ENCODE measurements around the gene GNA12. TPM values are rescaled to one million over a fixed set of nuclear protein-coding genes. Genes with fewer than 3 reads are reported as not detected.

Gene GNA12
- total RNA-seq, 2 donors from 2014 or later = 26.3 to 38.8 TPM

DNA sequence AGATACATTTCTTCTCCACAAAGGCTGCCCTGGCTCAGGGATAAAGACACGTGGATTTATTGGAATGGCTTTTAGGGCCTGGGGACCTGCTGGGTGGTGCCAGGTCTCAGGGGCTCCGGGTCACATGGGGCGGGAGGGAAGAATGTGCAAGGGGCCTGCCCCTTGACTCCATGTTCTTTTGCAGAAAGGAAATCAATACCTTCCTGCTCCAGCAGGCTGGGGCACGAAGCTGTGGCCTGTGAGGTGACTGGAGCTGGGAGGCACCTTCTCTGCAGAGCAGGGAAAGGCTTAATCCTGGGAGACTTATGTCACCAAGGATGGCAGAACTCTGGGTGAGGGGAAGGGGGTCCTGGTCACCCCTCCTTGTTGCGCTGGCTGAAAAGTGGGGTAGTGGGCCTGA is 42.3 kb upstream of the GNA12 start:
- no peak for DNase-seq (ENCODE audit: low spot score)
- H3K9me3 ChIP-seq = no peaks in the 10 kb centered on the region
- H3K27me3 ChIP-seq = no peaks in the 10 kb centered on the region
- H3K4me1 ChIP-seq = no peaks in the 10 kb centered on the region
- TF ChIP-seq, protein P1, sequence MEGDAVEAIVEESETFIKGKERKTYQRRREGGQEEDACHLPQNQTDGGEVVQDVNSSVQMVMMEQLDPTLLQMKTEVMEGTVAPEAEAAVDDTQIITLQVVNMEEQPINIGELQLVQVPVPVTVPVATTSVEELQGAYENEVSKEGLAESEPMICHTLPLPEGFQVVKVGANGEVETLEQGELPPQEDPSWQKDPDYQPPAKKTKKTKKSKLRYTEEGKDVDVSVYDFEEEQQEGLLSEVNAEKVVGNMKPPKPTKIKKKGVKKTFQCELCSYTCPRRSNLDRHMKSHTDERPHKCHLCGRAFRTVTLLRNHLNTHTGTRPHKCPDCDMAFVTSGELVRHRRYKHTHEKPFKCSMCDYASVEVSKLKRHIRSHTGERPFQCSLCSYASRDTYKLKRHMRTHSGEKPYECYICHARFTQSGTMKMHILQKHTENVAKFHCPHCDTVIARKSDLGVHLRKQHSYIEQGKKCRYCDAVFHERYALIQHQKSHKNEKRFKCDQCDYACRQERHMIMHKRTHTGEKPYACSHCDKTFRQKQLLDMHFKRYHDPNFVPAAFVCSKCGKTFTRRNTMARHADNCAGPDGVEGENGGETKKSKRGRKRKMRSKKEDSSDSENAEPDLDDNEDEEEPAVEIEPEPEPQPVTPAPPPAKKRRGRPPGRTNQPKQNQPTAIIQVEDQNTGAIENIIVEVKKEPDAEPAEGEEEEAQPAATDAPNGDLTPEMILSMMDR (IDR thresholded peaks at IDR 0.05) = no peak
- H3K36me3 ChIP-seq = no peaks in the 10 kb centered on the region
- H3K27ac ChIP-seq = no peak overlapping the region
- no peak overlapping the region for H3K4me3 ChIP-seq

DNA sequence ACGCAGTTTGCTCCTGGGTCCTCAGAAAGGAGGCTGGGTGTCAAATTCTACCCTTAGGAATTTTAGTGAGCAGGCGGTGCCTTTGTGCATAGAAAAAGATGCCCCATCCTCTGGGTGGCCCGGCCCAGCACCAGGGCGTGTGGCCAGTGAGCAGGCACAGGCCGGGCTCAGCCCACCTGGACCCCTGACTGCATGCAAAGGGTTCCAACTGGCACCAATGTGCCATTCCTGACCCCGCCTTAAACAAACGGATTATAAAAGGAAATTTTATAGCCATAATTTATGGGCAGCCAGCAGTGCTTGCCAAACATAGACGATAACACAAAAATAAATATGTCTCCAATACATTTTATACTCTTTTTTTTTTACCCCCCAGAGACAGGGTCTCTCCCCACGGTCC is 40.1 kb upstream of the GNA12 start:
- no peaks in the 10 kb centered on the region for H3K36me3 ChIP-seq
- H3K4me1 ChIP-seq = no peaks in the 10 kb centered on the region
- H3K27me3 ChIP-seq = no peaks in the 10 kb centered on the region
- no peak for DNase-seq (ENCODE audit: low spot score)
- H3K27ac ChIP-seq = no peak overlapping the region
- no peaks in the 10 kb centered on the region for H3K9me3 ChIP-seq
- TF ChIP-seq, protein P1 (IDR thresholded peaks at IDR 0.05) = no peak
- H3K4me3 ChIP-seq = no peak overlapping the region

DNA sequence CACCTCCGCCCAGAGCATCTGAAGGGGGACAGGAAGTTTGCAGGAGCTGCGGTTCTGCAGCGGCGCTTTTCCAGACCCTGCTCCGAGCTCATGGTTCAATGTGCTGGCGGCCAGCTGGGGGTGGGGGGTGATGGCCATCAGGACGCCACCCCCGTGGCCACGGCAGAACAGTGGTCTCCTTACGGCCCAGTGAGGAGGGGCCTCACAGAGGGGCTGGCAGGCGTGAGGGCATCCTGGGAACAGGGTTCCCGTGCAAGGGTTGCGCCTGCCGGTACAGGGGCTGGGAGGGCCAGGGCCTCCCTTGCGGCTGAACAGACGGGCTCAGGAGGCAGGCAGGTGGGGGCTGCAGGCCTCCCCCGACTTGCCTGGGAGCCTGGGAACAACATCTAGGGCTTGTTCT is 39.0 kb upstream of the GNA12 start:
- TF ChIP-seq, protein P1 (IDR thresholded peaks at IDR 0.05) = no peak
- no peak overlapping the region for H3K4me3 ChIP-seq

GRCh38 chr7:2882111-2882510 is 38.0 kb upstream of the GNA12 start:
- Histone ChIP-seq H3K27me3 (no peaks in the 10 kb centered on the region), H3K4me3 (no peak overlapping the region), H3K27ac (no peak overlapping the region), H3K9me3 (no peaks in the 10 kb centered on the region), H3K4me1 (no peaks in the 10 kb centered on the region), H3K36me3 (no peaks in the 10 kb centered on the region)
- TF ChIP-seq, protein P1 (IDR thresholded peaks at IDR 0.05) = no peak
- no peak for DNase-seq (ENCODE audit: low spot score)

More for the DNA sequence above, 39.0 kb upstream of the GNA12 start:
- H3K4me1 ChIP-seq = no peaks in the 10 kb centered on the region
- H3K27me3 ChIP-seq = no peaks in the 10 kb centered on the region
- no peak for DNase-seq (ENCODE audit: low spot score)
- no peaks in the 10 kb centered on the region for H3K9me3 ChIP-seq
- H3K27ac ChIP-seq = no peak overlapping the region
- H3K36me3 ChIP-seq = no peaks in the 10 kb centered on the region

GRCh38 chr7:2880874-2881533 is 36.9 kb upstream of the GNA12 start:
- H3K4me1 ChIP-seq = no peaks in the 10 kb centered on the region
- no peak for DNase-seq (ENCODE audit: low spot score)
- TF ChIP-seq, protein P1 (IDR thresholded peaks at IDR 0.05) = no peak
- no peaks in the 10 kb centered on the region for H3K36me3 ChIP-seq
- no peak overlapping the region for H3K4me3 ChIP-seq
- no peaks in the 10 kb centered on the region for H3K27me3 ChIP-seq
- no peak overlapping the region for H3K27ac ChIP-seq
- no peaks in the 10 kb centered on the region for H3K9me3 ChIP-seq

DNA sequence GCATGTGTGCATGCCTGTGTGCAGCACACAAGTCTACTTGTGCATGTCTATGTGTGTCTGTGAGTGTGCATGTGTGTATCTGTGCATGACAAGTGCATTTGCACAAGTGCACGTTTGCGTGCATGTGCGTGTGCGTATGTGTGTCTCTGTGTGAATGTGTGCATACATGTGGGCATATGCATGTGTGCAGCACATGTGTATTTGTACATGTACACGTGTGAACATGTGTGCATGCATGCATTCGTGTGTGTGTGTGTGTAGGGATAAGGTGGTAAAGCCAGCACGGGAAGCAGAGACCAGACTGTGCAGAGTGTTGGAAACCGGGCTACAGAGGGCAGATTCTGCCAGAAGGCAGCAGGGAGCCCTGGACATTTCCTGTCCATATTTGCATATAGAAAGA is 35.9 kb upstream of the GNA12 start:
- Histone ChIP-seq H3K27me3 (no peaks in the 10 kb centered on the region), H3K4me3 (no peak overlapping the region), H3K9me3 (no peaks in the 10 kb centered on the region), H3K4me1 (no peaks in the 10 kb centered on the region), H3K27ac (no peak overlapping the region), H3K36me3 (no peaks in the 10 kb centered on the region)
- DNase-seq (ENCODE audit: low spot score) = no peak
- TF ChIP-seq, protein P1 (IDR thresholded peaks at IDR 0.05) = no peak

All from right atrium auricular region (tissue), 2 donors.